Fibroblast of skin of left biceps (primary cell): ENCODE measurements around the gene TMEM176B.
"Not testable (repeated sequence)": the region's sequence is repeated elsewhere in the genome, so short reads cannot be mapped to it uniquely, and the experiment has no call there.

Experiments
- DNase-seq, 2 experiments: peaks; one replicate each; pipeline ENCODE4 v3.0.0-alpha.2; 2013; ENCODE audit warnings: low read depth in 2 of 2

TMEM176B gene

GRCh38 chr7:150823043-150823442 lies 22.9 kb upstream of the TMEM176B start:
- DNase-seq = no peak

GRCh38 chr7:150820578-150821198 lies 20.5 kb upstream of the TMEM176B start:
- DNase-seq = no peak

- no peak for DNase-seq
Measured at GRCh38 chr7:150820148-150820547, 20.0 kb upstream of the TMEM176B start.

GRCh38 chr7:150818971-150819370 lies 18.8 kb upstream of the TMEM176B start:
- DNase-seq = no peak

- no peak for DNase-seq
Measured at GRCh38 chr7:150814328-150815001, 14.3 kb upstream of the TMEM176B start.

- DNase-seq = not testable (repeated sequence)
Measured at GRCh38 chr7:150807616-150808438, 7.7 kb upstream of the TMEM176B start.

- DNase-seq = no peak
Measured at GRCh38 chr7:150806863-150807262, 6.7 kb upstream of the TMEM176B start.

- no peak for DNase-seq
Measured at GRCh38 chr7:150806454-150806853, 6.3 kb upstream of the TMEM176B start.

- DNase-seq = no peak
Measured at GRCh38 chr7:150805864-150806263, 5.7 kb upstream of the TMEM176B start.

- no peak for DNase-seq
Measured at GRCh38 chr7:150804802-150805201, 4.6 kb upstream of the TMEM176B start.

GRCh38 chr7:150803161-150803860 lies 3.1 kb upstream of the TMEM176B start:
- DNase-seq = no peak

- no peak for DNase-seq
Measured at GRCh38 chr7:150801946-150802771, 2.0 kb upstream of the TMEM176B start.

GRCh38 chr7:150801242-150801945 lies 1.2 kb upstream of the TMEM176B start:
- no peak for DNase-seq

GRCh38 chr7:150800581-150801241 lies 547 bp upstream of the TMEM176B start, which contains the start of gene TMEM176A:
TMEM176A (plus strand) TSS chr7:150800769; CDS start chr7:150801551, 782 bp downstream.
- DNase-seq = no peak

GRCh38 chr7:150799156-150799555 lies 1.0 kb downstream of the TMEM176B start:
- DNase-seq = no peak

- DNase-seq = no peak
Measured at GRCh38 chr7:150797661-150798060, 2.5 kb downstream of the TMEM176B start.

GRCh38 chr7:150793569-150794238 lies 6.5 kb downstream of the TMEM176B start:
- no peak for DNase-seq

GRCh38 chr7:150791746-150792452 lies 8.3 kb downstream of the TMEM176B start:
- no peak for DNase-seq

GRCh38 chr7:150791304-150791703 lies 8.9 kb downstream of the TMEM176B start:
- DNase-seq = no peak
